GM18907 (cell line): ENCODE measurements around the gene IL36RN.

Experiments
- ATAC-seq: cut with Tn5 transposase; IDR thresholded peaks from one replicate; pipeline ENCODE4 v1.9.1; 2021; ENCODE audit warnings: mild to moderate bottlenecking, moderate library complexity; ENCODE audit not compliant: unreplicated experiment

IL36RN gene

GRCh38 chr2:113058998-113059960 lies at the start of gene IL36RN:
IL36RN (plus strand) TSS chr2:113059198; CDS start chr2:113059439, 241 bp downstream.
- ATAC-seq = no peak

DNA sequence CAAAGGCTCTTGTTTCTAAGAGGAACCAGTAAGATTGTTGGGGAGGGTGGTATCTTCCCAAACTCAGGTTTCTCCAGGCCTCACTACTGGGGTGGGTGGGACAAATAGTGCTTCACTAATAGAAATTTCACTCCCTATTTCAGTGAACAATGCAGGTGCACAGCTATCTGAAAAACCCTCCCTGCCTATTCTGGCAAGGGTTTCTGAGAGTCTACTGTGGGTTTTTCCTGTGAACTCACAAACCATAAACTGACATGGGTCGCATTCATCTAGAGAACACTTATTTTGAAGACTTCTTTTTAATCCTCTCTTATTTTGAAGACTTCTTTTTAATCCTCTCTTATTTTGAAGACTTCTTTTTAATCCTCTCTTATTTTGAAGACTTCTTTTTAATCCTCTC lies 49.4 kb upstream of the IL36RN start:
- ATAC-seq = no peak

DNA sequence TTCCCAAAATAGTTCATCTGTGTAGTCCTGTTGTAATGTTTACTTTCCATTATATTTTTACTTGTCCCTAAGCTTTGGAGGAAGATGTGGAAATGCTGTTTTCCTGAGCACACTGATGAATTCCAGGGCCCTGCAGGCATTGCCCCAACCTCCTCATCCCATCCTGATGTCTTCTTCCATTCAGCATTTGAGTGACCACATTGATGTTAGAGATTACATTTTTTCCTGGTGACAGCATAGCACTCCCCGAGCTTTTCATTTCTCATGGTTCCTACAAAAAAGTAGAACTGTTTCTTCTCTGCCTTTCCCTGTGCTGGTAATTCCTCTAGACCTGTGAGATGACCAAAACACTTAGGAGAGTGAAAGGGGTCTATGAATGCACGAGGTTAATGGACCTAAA lies 48.9 kb upstream of the IL36RN start:
- no peak for ATAC-seq

DNA sequence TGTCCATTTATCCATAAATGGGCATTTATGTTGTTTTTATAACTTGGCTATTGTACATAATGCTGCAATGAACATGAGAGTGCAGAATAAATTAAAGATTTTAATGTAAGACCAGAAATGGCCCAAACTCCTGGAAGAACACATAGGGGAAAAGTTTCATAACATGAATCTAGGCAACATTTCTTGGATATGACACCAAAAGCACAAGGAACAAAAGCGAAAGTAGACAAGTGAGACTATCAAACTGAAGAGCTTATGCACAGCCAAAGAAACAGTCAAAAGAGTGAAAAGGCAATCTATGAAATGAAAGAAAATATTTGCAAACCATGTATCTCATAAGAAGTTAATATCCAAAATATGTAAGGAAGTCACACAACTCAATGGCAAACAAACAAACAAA lies 47.9 kb upstream of the IL36RN start:
- no peak for ATAC-seq

DNA sequence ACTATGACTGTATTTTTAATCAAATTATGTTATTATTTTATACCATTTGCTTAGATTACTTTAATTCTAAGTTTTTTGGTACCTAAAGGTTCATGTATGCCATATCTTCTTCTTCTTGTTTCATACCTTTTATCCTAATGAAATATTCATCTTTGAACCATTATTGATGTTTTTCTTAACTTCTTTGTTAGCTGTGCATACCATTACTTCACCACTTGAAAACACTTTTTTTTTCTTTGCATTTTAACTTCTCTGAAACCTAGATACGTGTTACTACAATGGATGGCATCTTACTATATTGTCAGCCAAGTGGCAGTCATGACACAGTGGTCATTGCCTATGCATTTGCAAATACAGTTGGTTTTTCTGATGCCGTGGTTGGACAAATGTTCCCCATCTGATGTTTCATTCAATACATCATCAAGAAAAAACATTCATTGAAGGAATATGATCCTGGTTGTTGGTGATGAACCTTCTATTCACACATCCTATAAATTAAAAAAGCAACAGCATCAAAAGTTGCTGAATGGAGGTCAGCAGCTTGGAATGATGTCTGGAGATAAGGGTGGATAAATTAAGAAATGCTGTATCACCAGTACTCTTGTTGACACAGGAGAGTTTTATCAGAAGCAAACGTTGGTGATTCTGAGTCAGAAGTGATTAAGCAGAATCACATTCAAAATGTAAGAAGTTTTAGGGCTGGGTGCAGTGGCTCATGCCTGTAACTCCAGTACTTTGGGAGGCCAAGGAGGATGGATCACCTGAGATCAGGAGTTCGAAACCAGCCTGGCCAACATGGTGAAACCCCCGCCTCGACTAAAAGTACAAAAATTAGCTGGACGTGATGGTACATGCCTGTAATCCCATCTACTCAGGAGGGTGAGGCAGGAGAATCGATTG lies 46.3 kb upstream of the IL36RN start:
- ATAC-seq = no peak

DNA sequence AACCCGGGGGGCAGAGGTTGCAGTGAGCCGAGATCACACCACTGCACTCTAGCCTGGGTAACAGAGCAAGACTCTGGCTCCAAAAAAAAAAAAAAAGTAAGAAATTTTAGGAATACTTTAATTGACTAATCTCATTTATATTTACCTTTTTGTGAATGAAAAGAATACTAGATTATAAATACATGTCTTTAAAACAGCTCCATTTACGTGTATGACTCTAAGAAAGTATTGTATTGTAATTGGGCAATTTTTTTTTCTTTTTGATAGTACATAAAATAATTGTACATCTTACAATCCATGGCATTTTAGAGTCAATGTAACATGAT lies 45.7 kb upstream of the IL36RN start:
- ATAC-seq = no peak

DNA sequence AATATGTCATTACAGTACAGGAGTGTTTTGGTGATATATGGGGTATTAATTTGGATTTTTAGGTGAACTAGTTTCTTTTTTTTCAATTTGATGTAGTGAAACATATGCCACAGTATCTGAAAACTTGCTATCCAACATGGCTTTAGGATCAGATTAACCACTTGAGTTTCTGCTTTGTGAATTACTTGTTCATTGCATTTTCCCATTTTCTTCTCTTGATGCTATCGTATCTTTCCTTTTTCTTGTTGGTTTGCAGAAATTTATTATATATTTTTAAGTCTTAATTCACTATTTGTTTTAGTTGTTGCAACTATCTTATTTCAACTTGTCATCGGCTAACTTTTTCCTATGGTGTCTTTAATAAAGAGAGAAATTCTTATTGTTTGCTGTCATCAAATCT lies 44.9 kb upstream of the IL36RN start:
- no peak for ATAC-seq

DNA sequence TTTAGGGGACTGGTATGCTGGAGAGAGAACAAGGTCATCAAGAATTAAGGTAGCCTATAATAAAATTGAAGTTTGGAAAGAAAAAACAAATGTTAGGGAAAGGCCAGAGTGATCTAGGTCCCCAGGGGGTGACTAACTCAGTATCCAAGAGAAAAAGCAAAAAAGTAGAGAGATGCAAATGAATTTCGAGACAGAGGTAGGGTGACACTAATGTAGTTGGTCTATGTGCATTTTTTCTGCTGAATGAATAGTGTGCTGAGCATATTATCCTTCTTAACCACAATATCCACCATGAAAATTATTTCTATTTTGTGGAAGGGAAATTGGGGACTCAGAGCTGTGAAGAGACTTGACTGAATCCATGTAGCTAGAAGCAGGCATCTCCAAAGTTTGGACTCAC lies 44.0 kb upstream of the IL36RN start:
- no peak for ATAC-seq

GRCh38 chr2:113015655-113016054 lies 43.3 kb upstream of the IL36RN start:
- no peak for ATAC-seq

GRCh38 chr2:113018509-113018908 lies 40.5 kb upstream of the IL36RN start:
- no peak for ATAC-seq

DNA sequence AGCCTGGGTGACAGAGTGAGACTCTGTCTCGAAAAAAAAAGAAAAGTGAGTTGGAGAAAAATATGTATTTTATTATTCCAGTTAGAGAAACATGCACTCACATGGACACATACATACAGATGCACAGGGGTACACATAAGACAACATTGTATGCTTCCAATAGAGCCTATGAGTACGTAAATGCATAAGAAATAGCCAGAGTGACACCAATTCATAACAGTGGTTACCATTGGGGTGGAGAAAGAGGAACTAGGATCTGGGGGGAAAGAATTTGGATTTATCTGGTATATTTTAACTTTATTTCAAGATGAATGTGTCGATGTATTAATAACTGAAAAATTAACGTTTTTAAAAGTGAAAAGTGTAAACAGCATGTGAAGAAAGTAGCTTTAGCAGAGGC lies 37.7 kb upstream of the IL36RN start:
- ATAC-seq = no peak

- ATAC-seq = no peak
These were observed 34.2 kb upstream of the IL36RN start for GRCh38 chr2:113024764-113025163.

GRCh38 chr2:113025737-113026136 lies 33.3 kb upstream of the IL36RN start:
- no peak for ATAC-seq

DNA sequence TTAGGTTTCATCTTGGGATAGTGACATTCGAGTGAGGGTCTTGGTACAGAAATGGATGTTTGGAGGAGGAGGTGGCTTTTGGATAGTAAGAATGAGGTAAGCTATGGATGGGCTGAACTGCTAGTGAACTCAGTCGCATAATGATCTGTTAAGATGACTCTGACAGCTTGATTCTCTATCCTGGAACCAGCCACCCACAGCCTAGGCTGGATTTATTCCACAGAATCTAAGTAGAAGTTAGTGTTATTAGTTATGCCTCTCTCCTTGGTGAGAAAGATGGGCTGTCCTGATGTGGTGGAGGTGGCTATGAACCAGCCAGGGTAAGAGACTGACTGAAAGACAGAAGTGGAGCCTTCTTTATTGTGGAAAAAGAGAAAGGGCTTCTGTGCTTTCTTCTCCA lies 31.3 kb upstream of the IL36RN start:
- ATAC-seq = no peak

DNA sequence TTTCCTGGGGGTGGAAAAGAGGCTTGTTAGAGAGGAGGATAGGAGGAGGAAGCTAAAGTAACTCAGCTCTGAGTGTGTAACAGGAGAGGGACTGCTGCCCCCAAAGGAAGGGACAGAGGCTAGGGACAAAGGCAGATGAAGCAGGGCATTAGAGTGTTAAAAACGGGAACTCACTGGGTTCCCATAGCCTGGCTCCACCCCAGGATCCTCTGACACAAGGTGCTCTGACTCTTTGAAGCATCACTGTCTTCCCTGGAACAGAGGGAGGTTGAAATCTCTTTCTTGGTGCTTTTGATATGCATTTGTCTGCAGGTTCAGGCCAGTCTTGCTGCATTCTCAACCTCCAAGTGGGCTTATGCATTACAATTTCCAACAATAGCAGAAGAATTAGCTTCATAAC lies 30.9 kb upstream of the IL36RN start:
- no peak for ATAC-seq

GRCh38 chr2:113032737-113033136 lies 26.3 kb upstream of the IL36RN start:
- ATAC-seq = no peak

DNA sequence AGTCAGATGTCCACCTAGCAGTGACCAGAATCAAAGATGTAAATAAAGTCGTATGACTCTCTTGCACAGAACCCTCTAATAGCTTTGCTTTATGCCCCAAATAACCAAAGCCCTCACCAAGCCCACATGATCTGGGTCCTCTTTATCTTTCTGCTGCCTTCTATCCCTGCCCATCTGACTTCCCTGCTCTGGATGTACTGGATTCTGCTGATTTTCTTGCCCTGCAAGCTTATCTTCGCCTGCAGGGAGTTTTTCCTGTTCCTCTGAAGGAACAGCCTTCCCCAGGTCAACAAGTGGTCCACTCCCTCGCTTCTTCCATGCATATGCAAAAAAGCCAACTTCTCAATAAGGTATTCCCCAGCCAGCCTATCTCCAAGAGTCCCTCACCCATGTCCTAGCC lies 25.0 kb upstream of the IL36RN start:
- ATAC-seq = no peak

DNA sequence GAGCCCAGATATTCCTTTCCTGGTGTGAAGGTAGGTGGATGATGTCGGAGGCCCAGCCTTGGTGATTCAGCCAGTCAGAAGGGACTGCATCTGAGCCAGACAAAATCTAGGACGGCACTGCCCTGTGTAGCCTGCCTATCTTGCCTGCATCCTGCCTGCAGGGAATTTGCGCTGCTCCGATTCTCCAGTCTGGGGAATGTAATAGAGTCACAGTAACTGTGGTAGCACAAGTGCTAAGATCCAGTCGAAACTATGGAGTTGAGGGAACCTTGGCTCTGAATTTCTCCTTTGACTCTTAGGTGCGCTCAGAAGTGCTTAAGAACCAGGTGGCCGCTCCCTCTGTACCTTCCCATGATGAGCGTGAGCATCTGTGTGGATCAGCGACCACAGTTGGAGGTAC lies 22.2 kb upstream of the IL36RN start:
- no peak for ATAC-seq

DNA sequence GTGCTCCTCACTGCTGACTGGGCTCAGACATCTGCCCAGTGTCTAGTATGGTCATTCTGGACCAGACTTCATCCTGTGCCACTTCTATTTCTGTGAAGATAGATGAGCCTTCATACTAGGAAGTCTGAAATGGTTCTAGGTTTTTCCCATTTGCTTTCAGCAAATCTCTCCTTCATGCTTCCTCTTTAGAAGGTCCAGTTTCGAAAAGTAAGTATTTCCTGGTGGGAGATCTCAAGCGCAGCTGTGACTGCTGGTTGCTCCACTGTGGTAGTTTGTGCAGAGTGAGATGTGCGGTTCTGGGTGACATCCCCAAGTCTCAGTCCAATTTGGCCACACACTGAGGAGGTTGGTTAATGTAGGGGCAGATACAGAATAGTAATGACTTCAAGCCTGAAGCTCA lies 20.7 kb upstream of the IL36RN start:
- no peak for ATAC-seq

DNA sequence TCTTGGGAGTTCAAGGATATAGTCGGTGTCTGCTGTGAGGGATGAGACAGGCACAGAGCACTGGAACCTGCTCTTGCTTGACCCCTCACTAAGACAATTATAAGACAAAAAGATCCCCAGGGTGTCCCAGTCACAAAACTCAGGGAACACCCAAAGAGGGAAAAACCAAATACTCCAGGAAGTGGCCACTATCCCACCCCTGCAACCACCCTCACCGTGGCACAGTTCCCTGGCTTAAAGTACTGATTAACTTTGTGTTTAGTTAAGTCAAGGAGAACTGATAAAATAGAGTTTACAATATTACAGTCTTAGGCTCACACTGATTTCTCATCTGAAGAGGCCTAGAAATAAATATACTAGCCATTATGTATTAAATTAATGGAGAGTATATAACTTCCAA lies 19.8 kb upstream of the IL36RN start:
- ATAC-seq = no peak

GRCh38 chr2:113039719-113040118 lies 19.3 kb upstream of the IL36RN start:
- no peak for ATAC-seq

DNA sequence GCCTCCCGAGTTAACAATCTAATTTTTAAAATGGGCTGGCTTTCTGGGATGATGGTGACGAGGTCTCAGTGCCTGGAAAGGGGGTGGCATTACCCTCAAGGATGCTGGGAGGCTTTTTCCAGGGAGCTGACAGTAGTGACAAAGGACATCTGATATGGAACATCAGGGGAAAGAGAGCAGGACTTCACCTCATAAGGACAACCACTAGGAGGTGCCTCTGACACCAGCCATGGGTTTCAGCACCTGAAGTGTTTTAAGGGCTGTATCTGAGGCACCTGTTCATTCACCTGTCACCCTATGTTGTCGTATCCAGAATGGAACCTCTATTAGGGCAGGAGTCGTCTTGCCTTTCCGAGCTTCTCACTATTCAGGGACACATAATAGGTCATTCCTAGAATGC lies 17.1 kb upstream of the IL36RN start:
- no peak for ATAC-seq
